GM23338 (cell line): ENCODE data around the gene CDK5RAP1. TPM values are rescaled to one million over a fixed set of nuclear protein-coding genes. Genes with fewer than 3 reads are reported as not detected.

Experiments
- CREB1 ChIP-seq: fragments of 250-450 bp; sonication (Bioruptor Pico); IDR thresholded peaks from 2 replicates; pipeline ENCODE4 v1.5.0; 2020; ENCODE audit warnings: low read depth, mild to moderate bottlenecking, moderate library complexity
- EZH2phosphoT487 ChIP-seq: fragments of 200-600 bp; sonication (generic); IDR thresholded peaks from one replicate; pipeline ENCODE4 v1.8.1; 2018; ENCODE audit warnings: antibody characterized with exemption; ENCODE audit not compliant: unreplicated experiment
- JUNB ChIP-seq: IDR thresholded peaks from one replicate; pipeline ENCODE4 v1.6.1; 2016; ENCODE audit warnings: antibody characterized with exemption; ENCODE audit not compliant: unreplicated experiment
- NANOG ChIP-seq: IDR thresholded peaks from 2 replicates; pipeline ENCODE4 v1.6.1; 2016; ENCODE audit warnings: antibody characterized with exemption, borderline replicate concordance
- STAT1 ChIP-seq: IDR thresholded peaks from one replicate; pipeline ENCODE4 v1.6.1; 2016; ENCODE audit warnings: antibody characterized with exemption; ENCODE audit not compliant: unreplicated experiment
- ZNF114 ChIP-seq: fragments of 250-450 bp; sonication (Bioruptor Pico); IDR thresholded peaks from 2 replicates; pipeline ENCODE4 v1.5.0; 2020; ENCODE audit warnings: mild to moderate bottlenecking, moderate library complexity
- polyA plus RNA-seq: library from polyadenylated mRNA; unstranded; fragments of >200 nt; fragmentation: Nextera tagmentation; extraction: Ambion mirVana; gene quantifications from 2 replicates; pipeline ENCODE4 v1.2.1, GENCODE V29; 2016
- total RNA-seq: library from RNA; depleted of rRNA; stranded (reverse); fragments of >200 nt; shearing (Covaris generic); gene quantifications from 2 replicates; pipeline ENCODE4 v1.2.3, GENCODE V29; 2014
- TF ChIP-seq, protein P1 (sequence below): fragments of 250-450 bp; sonication (Bioruptor Pico); IDR thresholded peaks from 2 replicates; pipeline ENCODE4 v1.5.0; 2020; ENCODE audit warnings: mild to moderate bottlenecking, moderate library complexity
- TF ChIP-seq, protein P2 (sequence below), 2 experiments: fragments of 200-600 bp in 1 of 2; sonication (generic) in 1 of 2; conservative IDR thresholded peaks; 2 replicates each; pipeline versions ENCODE4 v1.5.1 to v1.6.1; 2016 to 2017; ENCODE audit warnings: antibody characterized with exemption in 2 of 2, low read depth in 2 of 2, mild to moderate bottlenecking in 2 of 2, moderate library complexity in 1 of 2
- TF ChIP-seq, protein P3 (sequence below): IDR thresholded peaks from one replicate; pipeline ENCODE4 v1.6.1; 2018; ENCODE audit warnings: antibody characterized with exemption; ENCODE audit not compliant: unreplicated experiment

The CDK5RAP1 gene
- total and polyA plus RNA-seq, 2 experiments from 2014 or later = 33.8 to 38.1 TPM

DNA sequence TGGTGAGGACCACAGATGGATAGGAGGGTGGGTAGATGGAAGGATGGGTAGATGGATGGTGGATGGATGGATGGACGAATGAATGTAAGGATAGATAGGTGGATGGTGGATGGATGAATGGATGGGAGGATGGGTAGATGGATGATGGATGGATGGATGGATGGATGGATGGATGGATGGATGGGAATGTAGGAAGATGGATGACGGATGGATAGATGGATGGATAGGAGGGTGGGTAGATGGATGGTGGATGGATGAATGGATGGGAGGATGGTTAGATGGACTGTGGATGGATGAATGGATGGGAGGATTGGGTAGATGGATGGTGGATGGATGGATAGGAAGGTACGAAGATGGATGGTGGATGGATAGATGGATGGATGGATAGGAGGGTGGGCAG lies 67.2 kb downstream of the CDK5RAP1 start (continued):
- TF ChIP-seq, protein P1, sequence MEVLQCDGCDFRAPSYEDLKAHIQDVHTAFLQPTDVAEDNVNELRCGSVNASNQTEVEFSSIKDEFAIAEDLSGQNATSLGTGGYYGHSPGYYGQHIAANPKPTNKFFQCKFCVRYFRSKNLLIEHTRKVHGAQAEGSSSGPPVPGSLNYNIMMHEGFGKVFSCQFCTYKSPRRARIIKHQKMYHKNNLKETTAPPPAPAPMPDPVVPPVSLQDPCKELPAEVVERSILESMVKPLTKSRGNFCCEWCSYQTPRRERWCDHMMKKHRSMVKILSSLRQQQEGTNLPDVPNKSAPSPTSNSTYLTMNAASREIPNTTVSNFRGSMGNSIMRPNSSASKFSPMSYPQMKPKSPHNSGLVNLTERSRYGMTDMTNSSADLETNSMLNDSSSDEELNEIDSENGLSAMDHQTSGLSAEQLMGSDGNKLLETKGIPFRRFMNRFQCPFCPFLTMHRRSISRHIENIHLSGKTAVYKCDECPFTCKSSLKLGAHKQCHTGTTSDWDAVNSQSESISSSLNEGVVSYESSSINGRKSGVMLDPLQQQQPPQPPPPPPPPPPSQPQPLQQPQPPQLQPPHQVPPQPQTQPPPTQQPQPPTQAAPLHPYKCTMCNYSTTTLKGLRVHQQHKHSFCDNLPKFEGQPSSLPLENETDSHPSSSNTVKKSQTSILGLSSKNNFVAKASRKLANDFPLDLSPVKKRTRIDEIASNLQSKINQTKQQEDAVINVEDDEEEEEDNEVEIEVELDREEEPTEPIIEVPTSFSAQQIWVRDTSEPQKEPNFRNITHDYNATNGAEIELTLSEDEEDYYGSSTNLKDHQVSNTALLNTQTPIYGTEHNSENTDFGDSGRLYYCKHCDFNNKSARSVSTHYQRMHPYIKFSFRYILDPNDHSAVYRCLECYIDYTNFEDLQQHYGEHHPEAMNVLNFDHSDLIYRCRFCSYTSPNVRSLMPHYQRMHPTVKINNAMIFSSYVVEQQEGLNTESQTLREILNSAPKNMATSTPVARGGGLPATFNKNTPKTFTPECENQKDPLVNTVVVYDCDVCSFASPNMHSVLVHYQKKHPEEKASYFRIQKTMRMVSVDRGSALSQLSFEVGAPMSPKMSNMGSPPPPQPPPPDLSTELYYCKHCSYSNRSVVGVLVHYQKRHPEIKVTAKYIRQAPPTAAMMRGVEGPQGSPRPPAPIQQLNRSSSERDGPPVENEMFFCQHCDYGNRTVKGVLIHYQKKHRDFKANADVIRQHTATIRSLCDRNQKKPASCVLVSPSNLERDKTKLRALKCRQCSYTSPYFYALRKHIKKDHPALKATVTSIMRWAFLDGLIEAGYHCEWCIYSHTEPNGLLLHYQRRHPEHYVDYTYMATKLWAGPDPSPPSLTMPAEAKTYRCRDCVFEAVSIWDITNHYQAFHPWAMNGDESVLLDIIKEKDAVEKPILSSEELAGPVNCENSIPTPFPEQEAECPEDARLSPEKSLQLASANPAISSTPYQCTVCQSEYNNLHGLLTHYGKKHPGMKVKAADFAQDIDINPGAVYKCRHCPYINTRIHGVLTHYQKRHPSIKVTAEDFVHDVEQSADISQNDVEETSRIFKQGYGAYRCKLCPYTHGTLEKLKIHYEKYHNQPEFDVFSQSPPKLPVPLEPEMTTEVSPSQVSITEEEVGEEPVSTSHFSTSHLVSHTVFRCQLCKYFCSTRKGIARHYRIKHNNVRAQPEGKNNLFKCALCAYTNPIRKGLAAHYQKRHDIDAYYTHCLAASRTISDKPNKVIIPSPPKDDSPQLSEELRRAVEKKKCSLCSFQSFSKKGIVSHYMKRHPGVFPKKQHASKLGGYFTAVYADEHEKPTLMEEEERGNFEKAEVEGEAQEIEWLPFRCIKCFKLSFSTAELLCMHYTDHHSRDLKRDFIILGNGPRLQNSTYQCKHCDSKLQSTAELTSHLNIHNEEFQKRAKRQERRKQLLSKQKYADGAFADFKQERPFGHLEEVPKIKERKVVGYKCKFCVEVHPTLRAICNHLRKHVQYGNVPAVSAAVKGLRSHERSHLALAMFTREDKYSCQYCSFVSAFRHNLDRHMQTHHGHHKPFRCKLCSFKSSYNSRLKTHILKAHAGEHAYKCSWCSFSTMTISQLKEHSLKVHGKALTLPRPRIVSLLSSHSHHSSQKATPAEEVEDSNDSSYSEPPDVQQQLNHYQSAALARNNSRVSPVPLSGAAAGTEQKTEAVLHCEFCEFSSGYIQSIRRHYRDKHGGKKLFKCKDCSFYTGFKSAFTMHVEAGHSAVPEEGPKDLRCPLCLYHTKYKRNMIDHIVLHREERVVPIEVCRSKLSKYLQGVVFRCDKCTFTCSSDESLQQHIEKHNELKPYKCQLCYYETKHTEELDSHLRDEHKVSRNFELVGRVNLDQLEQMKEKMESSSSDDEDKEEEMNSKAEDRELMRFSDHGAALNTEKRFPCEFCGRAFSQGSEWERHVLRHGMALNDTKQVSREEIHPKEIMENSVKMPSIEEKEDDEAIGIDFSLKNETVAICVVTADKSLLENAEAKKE (CRISPR knock-in tag) = no peak
- TF ChIP-seq, protein P2, sequence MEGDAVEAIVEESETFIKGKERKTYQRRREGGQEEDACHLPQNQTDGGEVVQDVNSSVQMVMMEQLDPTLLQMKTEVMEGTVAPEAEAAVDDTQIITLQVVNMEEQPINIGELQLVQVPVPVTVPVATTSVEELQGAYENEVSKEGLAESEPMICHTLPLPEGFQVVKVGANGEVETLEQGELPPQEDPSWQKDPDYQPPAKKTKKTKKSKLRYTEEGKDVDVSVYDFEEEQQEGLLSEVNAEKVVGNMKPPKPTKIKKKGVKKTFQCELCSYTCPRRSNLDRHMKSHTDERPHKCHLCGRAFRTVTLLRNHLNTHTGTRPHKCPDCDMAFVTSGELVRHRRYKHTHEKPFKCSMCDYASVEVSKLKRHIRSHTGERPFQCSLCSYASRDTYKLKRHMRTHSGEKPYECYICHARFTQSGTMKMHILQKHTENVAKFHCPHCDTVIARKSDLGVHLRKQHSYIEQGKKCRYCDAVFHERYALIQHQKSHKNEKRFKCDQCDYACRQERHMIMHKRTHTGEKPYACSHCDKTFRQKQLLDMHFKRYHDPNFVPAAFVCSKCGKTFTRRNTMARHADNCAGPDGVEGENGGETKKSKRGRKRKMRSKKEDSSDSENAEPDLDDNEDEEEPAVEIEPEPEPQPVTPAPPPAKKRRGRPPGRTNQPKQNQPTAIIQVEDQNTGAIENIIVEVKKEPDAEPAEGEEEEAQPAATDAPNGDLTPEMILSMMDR (conservative IDR thresholded peaks at IDR 0.05; ENCODE audit: low read depth in 2 of 2) = no peak
- TF ChIP-seq, protein P3, sequence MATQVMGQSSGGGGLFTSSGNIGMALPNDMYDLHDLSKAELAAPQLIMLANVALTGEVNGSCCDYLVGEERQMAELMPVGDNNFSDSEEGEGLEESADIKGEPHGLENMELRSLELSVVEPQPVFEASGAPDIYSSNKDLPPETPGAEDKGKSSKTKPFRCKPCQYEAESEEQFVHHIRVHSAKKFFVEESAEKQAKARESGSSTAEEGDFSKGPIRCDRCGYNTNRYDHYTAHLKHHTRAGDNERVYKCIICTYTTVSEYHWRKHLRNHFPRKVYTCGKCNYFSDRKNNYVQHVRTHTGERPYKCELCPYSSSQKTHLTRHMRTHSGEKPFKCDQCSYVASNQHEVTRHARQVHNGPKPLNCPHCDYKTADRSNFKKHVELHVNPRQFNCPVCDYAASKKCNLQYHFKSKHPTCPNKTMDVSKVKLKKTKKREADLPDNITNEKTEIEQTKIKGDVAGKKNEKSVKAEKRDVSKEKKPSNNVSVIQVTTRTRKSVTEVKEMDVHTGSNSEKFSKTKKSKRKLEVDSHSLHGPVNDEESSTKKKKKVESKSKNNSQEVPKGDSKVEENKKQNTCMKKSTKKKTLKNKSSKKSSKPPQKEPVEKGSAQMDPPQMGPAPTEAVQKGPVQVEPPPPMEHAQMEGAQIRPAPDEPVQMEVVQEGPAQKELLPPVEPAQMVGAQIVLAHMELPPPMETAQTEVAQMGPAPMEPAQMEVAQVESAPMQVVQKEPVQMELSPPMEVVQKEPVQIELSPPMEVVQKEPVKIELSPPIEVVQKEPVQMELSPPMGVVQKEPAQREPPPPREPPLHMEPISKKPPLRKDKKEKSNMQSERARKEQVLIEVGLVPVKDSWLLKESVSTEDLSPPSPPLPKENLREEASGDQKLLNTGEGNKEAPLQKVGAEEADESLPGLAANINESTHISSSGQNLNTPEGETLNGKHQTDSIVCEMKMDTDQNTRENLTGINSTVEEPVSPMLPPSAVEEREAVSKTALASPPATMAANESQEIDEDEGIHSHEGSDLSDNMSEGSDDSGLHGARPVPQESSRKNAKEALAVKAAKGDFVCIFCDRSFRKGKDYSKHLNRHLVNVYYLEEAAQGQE = no peak
- TF ChIP-seq CREB1 (no peak), STAT1 (no peak), JUNB (no peak), NANOG (no peak), EZH2phosphoT487 (no peak), ZNF114 (CRISPR knock-in tag) (no peak)
